VCaP (cell line): ENCODE measurements around the gene NCKAP5.

Experiments used
- H3K27ac ChIP-seq: fragments of 450-650 bp; 2 replicates; pipeline ENCODE4 v1.5.1; 2017
- TF ChIP-seq, protein P1 (sequence below): fragments of 450-650 bp; conservative IDR thresholded peaks from 2 replicates; pipeline ENCODE4 v1.5.1; 2017; ENCODE audit warnings: mild to moderate bottlenecking, moderate library complexity

The NCKAP5 gene

GRCh38 chr2:132757676-132758075, 810.6 kb downstream of the NCKAP5 start:
- no peak overlapping the region for H3K27ac ChIP-seq
- TF ChIP-seq, protein P1, sequence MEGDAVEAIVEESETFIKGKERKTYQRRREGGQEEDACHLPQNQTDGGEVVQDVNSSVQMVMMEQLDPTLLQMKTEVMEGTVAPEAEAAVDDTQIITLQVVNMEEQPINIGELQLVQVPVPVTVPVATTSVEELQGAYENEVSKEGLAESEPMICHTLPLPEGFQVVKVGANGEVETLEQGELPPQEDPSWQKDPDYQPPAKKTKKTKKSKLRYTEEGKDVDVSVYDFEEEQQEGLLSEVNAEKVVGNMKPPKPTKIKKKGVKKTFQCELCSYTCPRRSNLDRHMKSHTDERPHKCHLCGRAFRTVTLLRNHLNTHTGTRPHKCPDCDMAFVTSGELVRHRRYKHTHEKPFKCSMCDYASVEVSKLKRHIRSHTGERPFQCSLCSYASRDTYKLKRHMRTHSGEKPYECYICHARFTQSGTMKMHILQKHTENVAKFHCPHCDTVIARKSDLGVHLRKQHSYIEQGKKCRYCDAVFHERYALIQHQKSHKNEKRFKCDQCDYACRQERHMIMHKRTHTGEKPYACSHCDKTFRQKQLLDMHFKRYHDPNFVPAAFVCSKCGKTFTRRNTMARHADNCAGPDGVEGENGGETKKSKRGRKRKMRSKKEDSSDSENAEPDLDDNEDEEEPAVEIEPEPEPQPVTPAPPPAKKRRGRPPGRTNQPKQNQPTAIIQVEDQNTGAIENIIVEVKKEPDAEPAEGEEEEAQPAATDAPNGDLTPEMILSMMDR = no peak

DNA sequence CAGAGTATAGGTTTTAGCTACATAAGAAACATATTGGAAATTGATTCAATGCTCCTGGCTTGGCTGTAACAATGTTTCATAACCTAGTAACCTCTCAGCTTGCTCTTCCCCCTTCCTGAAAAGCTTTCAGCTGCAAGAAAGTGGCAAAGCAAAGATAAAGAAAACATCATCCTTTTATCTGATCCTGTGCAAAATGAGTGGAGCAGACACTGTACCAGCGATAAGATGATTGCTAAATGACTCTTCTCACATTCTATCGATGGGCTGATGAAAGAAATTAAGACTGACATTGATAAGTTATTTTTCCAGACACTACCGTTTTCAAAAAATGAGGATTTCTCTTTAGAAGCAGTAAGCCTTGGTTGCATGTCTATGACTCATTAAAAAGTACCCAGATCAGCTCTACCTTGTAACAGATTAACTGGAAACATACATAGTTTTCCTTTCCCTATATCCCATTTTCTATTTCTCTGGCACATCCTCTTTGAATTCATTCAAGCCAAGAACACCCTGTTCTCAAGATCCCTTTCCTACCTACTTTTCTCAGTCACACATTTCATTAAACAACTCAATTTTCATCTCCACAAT, 811.2 kb downstream of the NCKAP5 start:
- TF ChIP-seq, protein P1 = no peak
- no peak overlapping the region for H3K27ac ChIP-seq

GRCh38 chr2:132754867-132755472, 813.3 kb downstream of the NCKAP5 start:
- TF ChIP-seq, protein P1 = no peak
- H3K27ac ChIP-seq = no peak overlapping the region

DNA sequence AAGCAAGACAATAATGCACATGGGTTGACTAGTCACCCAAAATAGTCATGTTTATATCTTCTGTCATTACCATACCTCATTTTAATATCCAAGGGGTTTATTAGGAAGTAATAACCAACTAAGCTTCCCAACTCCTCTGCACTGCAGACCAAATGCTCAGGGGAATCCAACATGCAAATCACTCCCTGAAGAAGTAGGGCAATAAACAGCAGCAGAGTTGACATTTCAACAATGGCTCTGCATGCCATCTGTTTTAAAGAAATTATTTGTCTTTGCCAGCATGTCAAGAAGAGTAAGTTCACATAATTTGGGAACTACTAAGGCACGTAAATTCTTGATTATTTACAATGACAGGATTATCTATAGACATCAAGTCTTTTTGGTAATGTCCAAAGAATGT, 813.9 kb downstream of the NCKAP5 start:
- H3K27ac ChIP-seq = no peak overlapping the region
- TF ChIP-seq, protein P1 = no peak

DNA sequence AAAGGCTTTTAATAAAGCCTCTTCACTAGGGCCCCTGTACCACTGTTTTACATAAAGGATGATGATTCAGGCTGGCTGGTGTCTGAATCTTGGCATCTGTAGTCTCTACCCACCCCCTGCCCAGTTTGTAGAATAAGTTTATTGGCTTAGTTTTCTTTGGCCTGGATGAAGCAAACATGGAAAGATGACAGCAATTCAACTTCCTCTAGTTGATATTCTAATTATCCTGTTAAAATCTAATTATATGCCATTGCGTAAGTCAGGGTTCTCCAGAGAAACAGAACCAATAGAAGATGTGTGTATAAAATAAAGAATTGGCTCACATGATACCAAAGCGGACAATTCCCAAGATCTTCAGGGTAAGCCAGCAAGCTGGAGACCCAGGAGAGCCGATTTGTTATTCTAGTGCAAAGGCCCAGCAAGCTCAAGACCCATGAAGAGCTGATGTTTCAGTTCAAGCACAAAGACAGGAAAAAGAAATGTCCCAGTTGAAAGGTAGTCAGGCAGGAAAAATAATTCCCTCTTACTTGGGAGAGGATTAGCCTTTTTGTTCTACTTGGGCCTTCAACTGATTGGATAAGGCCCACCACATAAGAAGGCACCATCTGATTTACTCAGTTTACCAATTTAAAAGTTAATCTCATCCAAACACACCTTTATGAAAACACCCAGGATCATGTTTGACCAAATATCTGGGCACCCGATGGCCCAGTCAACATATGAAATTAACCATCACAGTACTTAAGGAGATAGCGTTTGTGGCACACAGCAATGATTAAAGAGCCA, 815.6 kb downstream of the NCKAP5 start:
- no peak overlapping the region for H3K27ac ChIP-seq
- TF ChIP-seq, protein P1 = no peak

GRCh38 chr2:132751836-132752235, 816.4 kb downstream of the NCKAP5 start:
- H3K27ac ChIP-seq = no peak overlapping the region
- TF ChIP-seq, protein P1 = no peak

GRCh38 chr2:132750606-132751005, 817.7 kb downstream of the NCKAP5 start:
- TF ChIP-seq, protein P1 = no peak
- H3K27ac ChIP-seq = no peak overlapping the region
